HL-60 (cell line): ENCODE measurements around the gene SEMA3D.

Source experiments
- DNase-seq, 2 experiments: peaks; one replicate each; pipeline ENCODE4 v3.0.0-alpha.2; 2010 to 2020; ENCODE audit warnings: low read depth in 1 of 2, low spot score in 1 of 2
- H3K27ac ChIP-seq: fragments of 250-450 bp; sonication (Bioruptor Pico); replicated peaks from 2 replicates; pipeline ENCODE4 v1.5.1; 2020; ENCODE audit warnings: mild to moderate bottlenecking, moderate library complexity
- H3K27me3 ChIP-seq: fragments of 250-450 bp; sonication (Bioruptor Pico); 2 replicates; pipeline ENCODE4 v1.5.1; 2021; ENCODE audit warnings: mild to moderate bottlenecking, moderate library complexity; ENCODE audit not compliant: insufficient read depth, poor library complexity, severe bottlenecking
- H3K4me3 ChIP-seq: replicated peaks from 2 replicates; pipeline ENCODE4 v1.5.1; 2011; ENCODE audit warnings: mild to moderate bottlenecking, control low read depth, low read length; ENCODE audit not compliant: insufficient read depth
- CTCF ChIP-seq: IDR thresholded peaks from one replicate; pipeline ENCODE4 v1.5.1; 2011; ENCODE audit warnings: low read length, control low read depth, inconsistent platforms; ENCODE audit not compliant: insufficient read depth
- GABPA ChIP-seq: IDR thresholded peaks from 2 replicates; pipeline ENCODE4 v1.6.1; 2012; ENCODE audit warnings: low read depth
- POLR2AphosphoS5 ChIP-seq: IDR thresholded peaks from 2 replicates; pipeline ENCODE4 v1.6.1; 2012; ENCODE audit warnings: low read depth
- REST ChIP-seq: IDR thresholded peaks from 2 replicates; pipeline ENCODE4 v1.6.1; 2012; ENCODE audit warnings: low read depth; ENCODE audit not compliant: insufficient replicate concordance
- SPI1 ChIP-seq: IDR thresholded peaks from 2 replicates; pipeline ENCODE4 v1.6.1; 2012; ENCODE audit warnings: low read depth, mild to moderate bottlenecking, borderline replicate concordance

The SEMA3D gene

GRCh38 chr7:85106719-85107118 lies 80.1 kb downstream of the SEMA3D start:
- H3K27me3 ChIP-seq = no peaks in the 10 kb centered on the region
- TF ChIP-seq POLR2AphosphoS5 = no peak
- TF ChIP-seq REST = no peak
- no peak for TF ChIP-seq CTCF
- no peak for TF ChIP-seq GABPA
- TF ChIP-seq SPI1 = no peak
- no peak overlapping the region for H3K27ac ChIP-seq
- H3K4me3 ChIP-seq = no peak overlapping the region
- DNase-seq = no peak

- no peak for TF ChIP-seq CTCF
- TF ChIP-seq SPI1 = no peak
- TF ChIP-seq POLR2AphosphoS5 = no peak
- TF ChIP-seq REST = no peak
- TF ChIP-seq GABPA = no peak
- DNase-seq = no peak
- Histone ChIP-seq H3K27me3 (no peaks in the 10 kb centered on the region), H3K4me3 (no peak overlapping the region), H3K27ac (no peak overlapping the region)
Observed at GRCh38 chr7:85104432-85105205, 82.2 kb downstream of the SEMA3D start.

GRCh38 chr7:85103962-85104361 lies 82.9 kb downstream of the SEMA3D start:
- Histone ChIP-seq H3K27me3 (no peaks in the 10 kb centered on the region), H3K4me3 (no peak overlapping the region), H3K27ac (no peak overlapping the region)
- no peak for TF ChIP-seq GABPA
- TF ChIP-seq CTCF = no peak
- TF ChIP-seq SPI1 = no peak
- no peak for TF ChIP-seq REST
- TF ChIP-seq POLR2AphosphoS5 = no peak
- DNase-seq = no peak
